Fibroblast of gingiva (primary cell): ENCODE results near the gene PDCD1LG2.
A peak's percentile ranks its signal among the peaks of the same experiment; 100 is the strongest.
"Not testable (repeated sequence)": the region's sequence is repeated elsewhere in the genome, so short reads cannot be mapped to it uniquely, and the experiment has no call there.

ENCODE experiments used
- DNase-seq: peaks from one replicate; pipeline ENCODE4 v3.0.0-alpha.2; 2011; ENCODE audit warnings: low read depth

PDCD1LG2 gene

DNA sequence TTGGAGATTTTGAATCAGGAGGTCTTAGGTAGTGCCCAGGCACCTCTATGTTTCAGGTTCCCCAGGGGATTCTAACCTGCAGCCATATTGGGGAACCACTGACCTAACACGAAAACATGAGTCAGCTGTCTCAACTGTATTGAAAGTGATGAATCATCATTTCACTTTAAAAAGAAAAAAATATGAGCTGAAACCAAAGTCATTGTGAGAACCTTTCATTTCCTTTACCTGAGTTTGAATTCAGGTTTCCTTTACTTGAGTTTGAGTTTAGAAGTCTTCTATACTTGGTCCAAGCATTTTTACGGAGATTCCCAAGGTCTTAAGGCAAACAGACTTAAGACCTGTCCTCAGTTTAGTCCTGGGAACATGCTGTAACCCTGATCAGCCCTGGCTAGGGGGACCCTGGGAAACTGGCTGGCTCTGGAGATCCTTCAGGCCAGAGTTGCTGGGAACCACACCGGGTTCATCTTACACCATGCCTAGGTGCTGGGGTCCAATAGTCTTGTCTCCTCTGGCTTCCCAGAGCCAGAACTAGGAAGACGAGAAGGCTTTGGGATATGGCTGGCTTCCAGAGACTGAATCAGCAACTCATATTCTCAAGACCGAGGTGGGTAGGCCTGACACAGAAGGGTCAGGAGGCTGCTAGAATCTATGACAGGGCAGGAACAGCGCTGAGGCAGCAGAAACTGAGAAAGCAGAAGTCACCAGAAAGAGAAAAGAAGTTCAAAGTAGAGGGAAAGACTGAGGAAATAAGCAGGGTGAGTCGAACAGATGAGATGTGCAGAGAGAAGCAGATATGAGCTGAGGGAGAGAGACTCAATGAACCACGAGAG, 16.4 kb upstream of the PDCD1LG2 start:
- peak; percentile 50 for DNase-seq

DNA sequence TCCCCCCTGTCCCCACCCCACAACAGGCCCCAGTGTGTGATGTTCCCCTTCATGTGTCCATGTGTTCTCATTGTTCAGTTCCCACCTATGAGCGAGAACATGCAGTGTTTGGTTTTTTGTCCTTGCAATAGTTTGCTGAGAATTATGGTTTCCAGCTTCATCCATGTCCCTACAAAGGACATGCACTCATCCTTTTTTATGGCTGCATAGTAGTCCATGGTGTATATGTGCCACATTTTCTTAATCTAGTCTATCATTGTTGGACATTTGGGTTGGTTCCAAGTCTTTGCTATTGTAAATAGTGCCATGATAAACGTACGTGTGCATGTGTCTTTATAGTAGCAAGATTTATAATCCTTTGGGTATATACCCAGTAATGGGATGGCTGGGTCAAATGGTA, 15.6 kb upstream of the PDCD1LG2 start:
- not testable (repeated sequence) for DNase-seq

DNA sequence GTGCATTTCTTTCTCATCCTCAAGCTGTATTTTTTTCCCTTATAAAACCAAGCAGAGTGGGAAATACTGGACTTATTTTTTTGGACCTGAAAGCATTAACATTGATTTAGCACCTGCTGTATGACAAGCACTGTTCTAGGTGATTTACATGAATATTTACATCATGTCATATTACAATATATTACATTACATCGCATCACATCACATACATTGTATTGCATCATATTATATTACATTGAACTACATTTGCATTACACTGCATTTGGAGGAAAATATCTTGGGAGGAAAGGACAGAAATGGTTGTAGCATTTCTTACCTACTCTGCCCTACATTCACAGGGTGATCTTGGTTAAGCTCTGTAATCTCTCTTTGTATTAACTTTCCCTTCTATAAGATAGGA, 11.2 kb upstream of the PDCD1LG2 start:
- DNase-seq = no peak

DNA sequence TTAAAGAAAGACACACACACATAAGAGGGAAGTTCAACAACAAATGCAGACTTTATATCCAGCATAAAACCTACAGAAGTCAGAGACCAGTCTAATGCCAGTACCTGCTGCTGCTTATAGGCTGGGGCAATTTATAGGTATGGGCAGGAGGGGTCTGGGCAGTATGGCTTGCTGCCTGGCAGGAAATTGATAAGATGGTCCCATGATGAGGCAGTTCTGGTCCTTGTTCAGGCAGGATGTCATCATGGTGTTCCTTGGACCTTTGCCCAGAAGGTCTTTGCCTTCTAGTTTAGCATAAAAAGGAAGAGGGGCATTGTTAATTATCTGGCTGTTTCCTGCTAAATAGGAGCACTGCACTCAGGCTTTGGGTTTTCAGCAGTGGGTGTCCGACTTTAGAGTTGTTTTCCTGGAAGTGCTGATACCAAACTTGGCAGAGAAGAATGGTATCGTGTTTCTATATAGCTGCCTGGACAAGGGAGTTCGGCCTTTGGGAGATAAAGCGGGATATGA, 10.4 kb upstream of the PDCD1LG2 start:
- no peak for DNase-seq

DNA sequence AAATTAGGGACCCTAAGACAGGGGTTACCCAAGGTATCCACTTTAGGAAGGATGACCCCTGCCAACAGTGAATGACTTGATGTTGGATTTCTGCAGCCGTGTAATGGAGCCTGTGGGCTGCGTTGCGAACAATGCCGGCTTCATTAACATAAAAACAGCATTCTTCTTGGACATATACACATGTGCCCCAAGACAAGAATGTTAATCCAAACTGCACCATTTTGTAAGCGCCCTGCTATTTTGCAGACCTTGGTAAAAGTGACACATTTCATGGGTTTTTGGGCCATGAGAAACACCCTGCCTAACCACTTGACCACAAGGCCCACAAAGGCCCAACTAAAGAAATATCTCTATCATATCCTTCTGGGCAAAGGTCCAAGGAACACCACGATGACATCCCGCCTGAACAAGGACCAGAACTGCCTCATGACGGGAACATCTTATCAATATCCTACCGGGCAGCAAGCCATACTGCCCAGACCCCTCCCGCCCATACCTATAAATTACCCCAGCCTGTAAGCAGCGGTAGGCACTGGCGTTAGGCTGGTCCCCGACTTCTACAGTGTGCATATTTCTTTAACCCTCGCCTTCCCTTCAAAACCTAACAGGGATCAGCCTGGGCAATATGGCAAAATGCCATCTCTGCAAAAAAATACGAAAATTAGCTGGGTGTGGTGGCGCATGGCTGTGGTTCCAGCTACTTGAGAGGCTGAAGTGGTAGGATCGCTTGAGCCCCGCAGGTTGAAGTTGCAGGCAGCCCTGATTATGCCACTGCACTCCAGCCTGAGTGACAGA, 9.7 kb upstream of the PDCD1LG2 start:
- DNase-seq = no peak

DNA sequence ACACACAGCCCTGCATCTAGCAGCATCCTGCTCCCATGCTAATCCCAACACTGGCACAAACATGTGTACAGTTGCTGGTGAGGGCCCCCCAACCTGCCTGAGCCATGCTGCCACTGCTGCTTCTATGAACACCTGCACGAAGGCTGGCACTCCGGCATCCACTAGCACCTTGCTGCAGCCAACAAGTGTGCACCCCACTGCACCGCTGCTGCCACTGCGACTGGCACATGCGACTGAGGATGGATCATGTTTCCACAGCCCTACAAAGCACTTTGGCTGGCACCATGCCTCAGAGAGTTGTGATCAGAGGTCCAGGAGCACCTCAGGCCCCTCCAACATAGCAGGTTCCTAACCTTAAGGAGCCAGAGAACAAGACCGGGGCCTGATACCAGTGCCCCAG, 7.8 kb upstream of the PDCD1LG2 start:
- DNase-seq = no peak

DNA sequence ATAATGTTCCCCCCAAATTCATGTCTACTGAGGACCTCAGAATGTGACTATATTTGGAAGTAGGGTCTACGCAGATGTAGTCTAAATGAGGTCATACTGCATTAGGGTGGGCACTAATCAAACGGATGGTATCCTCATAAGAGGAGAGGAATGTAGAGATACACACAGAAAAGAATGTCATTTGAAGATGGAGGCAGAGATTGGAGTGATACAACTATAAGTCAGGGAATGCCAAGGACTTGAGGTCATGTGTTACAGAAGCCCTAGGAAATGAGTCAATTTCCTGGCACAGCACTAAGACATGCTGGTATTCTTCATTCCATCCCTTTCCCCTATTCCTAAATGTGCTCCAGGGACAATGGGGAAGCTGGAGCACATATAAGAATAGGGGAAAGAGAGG, 758 bp upstream of the PDCD1LG2 start:
- DNase-seq = peak; percentile 78

DNA sequence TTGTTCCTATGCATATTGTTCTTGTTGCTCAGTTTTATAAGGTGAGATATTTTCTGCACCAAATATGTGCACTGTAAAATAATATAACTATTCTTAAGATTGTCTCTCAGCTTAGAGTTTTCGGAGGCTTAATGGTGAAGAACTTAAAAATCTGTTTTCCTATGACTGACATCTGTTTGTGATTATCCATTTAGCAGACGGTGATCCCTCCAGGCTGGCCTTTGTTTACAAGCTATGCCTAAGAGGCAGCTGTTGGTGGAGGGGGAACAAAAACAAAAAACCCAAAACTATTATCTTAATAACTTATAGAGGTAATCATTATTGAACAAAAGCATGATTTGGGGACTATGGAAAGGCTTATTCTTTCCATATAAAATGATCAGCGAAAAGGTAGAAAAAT, 658 bp downstream of the PDCD1LG2 start:
- DNase-seq = peak; percentile 53

DNA sequence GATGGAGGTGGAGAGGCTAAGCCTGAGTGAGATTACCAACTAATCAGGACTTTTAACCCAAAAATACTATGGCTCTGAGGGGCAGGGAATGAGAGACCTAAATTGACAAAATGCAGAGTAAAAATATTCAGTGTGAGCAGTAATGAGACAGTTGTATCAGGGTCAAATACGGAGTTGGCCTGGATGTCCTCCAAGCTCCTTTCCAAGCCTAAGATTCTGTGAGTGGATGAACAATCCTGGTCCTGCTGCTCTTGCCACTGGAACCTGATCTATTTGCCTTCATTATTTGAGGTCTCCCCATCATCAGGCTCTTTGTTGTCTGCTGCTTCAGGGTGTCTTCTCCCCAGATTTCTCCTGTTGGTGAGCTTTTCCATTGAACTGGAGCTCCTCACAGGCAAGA, 1.1 kb downstream of the PDCD1LG2 start:
- no peak for DNase-seq

DNA sequence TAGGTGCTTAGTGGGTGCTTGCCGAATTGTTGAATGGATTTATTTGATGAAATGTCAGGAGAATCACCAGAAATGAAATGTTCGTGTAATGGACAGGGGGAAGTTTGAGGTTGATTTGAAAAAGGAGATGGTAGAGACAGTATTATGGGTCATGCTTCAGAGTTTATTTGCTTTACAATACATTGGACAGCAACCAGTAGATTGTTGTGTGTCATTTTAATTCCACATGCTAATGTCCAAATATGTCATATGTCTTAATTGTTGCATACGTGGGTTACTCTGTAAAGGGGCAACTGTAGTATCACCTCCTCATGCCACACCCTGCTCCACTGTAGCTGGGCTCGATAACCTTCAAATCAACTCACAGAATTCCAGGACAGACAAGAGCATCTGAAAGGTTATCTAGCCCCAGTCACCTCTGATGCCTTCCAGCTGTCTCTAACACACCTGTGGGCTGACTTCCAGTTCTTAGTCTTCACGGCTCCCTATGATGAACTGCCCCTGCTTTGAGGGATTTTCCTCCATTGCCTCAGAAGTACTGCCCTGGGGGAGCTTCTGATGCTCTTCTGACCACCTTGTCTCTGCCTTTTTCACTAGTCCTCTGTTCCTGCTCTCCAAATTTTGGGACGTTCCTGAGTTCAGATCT, 1.7 kb downstream of the PDCD1LG2 start:
- no peak for DNase-seq

DNA sequence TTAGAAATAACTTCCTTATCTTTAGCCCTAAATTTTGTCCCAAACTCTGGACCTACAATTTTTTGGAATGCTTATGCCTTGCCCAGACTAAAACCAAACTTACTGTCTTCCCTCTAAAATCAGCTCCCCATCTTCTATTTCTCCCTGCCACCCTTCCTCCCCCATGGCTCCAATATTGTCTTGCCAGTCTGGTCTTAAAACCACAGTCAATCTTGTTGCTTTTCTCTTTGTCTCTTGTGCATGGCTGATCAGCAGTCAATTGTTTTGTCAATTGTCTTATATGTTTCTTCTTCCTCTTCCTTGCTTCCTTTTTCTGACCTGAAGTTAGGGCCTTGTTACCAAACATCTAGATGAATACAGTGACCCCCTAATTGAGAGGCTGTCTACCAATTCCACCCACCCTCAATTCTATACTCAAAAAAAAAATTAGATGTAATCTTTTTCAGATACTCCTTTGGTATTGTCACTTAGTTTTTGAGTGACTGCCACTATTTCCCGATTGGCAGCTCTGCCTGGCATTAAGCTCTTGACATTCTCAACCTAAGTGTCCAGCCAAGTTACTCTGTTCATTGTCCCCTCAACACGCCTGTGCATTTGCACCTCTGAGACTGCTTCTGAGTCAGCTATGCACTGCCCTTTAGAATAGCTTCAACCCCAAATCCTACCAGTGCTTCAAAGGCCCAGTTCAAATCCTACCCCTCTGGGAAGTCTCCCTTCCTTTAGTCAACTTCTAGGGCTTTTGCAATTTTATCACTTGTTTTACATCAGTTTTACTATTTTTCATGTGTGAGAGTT, 2.5 kb downstream of the PDCD1LG2 start:
- no peak for DNase-seq

DNA sequence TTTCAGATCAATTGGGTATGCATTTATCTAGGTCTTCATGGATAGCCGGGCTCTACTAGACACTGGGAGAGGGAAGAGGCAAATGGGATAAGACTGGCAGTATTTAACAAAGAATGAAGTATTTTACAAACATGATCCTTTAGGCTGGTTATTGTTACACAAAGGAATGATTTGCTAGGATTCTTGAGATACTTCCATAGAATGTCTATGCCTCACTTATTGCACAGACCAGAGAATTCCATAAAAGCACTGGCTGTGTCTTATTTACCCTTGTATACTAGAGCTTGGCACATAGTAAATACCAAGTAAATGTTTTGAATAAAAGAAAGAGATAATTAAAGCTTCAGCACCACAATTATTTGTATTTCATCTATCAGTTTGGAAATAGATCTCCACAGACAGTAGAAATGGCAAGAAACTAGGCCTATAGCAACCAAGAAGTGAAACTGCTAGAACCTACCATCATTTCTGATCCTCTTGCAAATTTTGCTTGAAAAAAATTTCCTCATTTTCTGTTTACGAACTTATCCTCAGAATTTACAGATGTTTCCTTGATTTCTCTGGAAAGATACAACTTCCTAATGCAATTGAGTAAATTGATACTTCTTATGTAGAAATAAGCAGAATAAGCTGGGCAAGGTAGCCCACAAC, 3.8 kb downstream of the PDCD1LG2 start:
- DNase-seq = peak; percentile 24

DNA sequence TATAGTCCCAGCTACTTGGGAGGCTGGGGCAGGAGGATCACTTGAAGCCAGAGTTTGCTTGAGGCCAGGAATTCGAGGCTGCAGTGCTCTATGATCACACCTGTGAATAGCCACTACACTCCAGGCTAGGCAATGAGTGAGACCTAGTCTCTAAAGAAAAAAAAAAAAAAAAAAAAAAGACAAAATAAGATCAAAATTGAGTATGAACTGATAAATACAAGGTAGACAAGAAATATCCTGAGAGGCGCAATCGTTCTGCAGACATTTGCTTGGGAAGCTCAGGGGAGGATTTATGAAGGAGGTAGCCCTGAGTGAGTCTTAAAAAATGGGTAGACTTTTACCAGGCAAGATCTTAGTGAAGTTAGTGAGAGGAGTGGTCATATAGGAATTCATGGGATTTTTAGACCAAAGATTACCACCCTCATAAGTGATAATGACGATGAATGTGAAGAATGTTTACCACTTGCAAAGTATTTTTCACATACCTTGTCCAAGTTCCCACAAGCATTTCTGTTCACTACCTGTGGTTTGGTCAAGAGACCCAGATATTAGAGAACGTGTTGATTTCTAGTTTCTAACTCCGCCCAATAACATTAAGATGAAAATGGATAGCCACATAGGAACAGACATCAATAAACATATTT, 4.4 kb downstream of the PDCD1LG2 start:
- no peak for DNase-seq

DNA sequence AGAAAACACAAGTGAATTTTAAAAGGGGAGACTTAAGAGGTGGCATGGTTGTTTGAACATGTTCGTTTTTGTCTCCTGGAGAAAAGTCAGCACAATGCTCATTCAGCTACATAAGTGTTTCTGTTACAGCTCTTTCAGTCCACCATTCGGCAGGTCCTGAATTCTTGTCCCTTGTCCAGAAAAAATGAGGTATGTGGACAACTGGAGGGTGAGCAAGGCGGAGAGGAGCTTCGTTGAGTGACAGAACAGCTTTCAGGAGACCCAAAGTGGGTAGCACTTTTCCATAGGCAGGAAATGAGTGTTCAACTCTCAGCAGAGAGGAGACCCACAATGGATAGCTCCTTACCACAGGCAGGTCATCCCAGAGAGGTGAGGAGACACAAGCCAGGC, 4.9 kb downstream of the PDCD1LG2 start:
- no peak for DNase-seq

DNA sequence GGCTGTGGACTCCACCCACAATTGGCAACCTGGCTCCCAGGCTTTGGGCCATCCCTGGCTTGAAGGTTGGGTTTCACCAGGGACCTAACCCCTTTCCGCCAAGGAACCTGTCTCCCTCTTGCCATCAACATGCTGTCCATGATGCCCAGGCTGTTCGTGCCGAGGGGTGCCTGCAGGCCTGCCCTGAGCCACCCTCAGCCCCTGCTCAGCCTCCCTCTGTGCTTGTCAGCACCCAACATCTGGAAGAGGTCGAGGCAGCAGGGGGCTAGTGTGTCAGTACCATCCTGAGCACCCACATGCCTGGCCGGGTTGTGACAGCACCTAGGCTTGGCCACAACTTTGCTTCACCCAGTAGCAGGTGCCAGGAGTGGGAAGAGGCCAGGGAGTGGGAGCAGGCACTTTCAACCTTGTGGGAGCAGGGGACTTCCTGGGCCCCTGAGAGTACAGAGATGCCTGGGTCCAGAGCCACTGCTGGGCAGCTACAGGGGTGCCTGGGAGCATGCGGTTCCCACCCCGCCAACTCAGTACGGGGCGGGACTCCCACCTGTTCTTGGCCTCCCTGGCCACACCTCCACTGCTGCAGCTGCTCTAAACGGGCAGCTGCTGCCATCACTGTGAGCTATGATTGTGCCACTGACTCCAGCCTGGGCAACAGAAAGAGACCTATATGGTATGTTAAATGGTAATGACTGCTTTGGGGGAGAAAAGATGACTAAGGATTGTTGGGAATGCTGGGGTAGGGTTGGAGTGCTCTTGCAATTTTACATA, 6.3 kb downstream of the PDCD1LG2 start:
- no peak for DNase-seq

DNA sequence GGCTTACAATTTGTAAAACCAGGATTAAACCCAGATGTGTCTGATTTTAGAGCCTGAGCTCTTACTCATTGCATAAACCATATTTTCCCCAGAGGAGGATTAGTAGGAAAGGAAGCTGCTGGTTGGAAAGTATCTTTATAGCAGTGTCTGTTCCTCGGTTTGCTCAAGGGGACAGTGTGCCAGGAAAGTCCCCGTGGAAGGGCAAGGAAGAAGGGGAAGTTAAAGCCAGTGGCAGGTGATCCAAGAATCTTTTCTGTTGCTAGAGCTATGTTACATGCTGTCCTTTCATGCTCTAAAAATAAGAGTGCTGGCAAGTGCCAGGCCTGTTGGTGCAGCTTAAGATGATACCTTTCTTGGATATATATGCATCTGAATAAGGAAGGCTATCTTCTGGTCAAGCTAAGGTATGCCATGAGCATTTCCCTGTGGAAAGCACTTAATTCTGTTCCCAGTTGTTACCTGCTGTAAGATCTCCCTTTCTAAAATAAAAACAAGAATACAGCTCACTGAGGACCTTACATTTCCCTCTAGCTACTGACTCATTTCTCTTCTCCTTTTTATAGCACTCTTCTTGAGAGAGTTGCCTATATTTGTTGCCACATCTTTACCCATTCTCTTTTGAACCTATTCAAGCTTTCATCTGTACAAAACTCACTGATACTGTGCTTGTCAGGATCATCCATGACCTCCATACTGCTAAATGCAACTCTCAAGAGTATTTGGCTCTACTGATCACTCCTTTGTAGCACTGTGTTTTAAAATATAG, 8.0 kb downstream of the PDCD1LG2 start:
- peak; percentile 55 for DNase-seq

DNA sequence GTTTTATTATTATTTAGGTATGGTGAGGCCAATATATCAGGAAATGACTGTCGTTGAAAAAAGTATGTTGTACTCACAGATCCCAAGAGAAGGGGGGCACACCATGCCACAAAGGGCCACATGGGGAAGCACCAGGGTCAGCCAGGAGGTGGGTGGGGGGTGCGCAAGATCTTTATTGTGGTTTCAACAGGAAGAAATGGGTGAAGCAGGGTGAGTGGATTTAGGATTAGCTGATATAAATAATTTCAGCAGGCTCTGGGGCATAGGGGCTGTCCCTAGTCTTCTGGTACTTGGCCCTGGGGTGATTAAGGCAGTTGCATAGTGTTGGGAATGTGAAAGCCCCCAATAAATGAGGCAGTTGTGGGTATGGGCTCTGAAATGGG, 8.6 kb downstream of the PDCD1LG2 start:
- DNase-seq = no peak

DNA sequence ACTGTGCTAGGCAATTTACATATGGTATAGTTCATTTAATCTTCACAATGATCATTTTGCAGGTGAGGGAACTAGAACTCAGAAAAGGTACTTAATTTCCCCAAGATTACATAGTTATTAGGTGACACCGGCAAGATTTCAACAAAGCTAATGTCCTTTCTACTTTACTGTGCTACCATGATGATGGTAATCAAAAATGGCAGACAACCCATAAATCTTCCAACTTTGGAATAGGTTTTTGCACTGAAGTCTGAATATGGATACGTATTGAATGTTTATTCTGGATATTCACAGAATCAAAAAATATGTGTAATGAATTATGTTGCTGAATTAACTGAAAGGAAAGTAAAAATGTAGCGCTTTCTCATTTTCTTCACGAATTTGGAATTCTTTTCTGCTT, 13.8 kb downstream of the PDCD1LG2 start:
- no peak for DNase-seq

DNA sequence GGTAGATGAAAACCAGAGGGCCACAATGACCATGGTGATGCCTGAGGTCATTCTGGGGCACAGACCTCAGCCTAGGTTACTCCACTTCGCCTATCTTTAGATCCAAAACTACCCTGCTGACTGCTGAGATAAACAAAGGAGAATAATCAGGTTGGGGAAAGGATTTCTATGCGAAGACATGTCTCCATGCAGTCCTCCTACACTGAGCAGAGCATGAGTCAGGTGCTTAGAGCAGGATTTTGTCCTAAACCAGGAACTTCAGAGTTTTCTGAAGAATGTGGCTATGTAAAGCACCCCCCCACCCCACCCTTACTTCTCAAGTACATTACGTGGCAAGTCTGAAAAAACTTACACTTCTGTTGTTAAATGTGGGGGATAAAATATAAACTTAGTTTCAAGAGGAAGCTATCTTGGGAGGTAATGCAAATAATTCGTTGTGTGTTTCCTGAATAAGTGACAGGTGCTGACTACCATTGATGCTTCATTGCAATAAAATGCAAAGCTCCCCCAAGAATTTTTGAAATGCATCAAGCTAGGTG, 19.4 kb downstream of the PDCD1LG2 start:
- DNase-seq = no peak
